ENCODE results near the gene TTI1. TPM values are rescaled to one million over a fixed set of nuclear protein-coding genes. Genes with fewer than 3 reads are reported as not detected.

The TTI1 gene
- total RNA-seq, 1 experiment from 2014 or later, result 40.3 TPM

DNA sequence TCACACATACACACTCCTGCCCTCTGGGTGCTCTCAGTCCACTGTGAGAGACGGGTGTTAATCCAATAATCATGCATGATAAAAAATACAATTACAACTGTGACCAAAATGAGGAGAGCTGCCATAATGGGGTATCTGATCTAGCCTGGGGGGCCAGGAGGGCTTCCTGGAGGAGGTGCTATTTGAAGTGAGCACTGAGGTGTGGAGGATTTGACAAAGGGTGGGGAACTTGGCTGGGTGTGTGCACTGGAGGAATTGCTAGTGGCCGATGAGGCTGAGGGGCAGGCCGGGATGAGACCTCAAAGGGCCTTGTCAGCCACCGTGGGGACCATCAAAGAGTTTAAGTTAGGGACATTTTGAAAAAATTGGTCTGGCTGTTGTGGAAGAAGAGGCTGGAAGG, 95.6 kb downstream of the TTI1 start:
- no peak for DNase-seq (ENCODE audit: low read depth)

DNA sequence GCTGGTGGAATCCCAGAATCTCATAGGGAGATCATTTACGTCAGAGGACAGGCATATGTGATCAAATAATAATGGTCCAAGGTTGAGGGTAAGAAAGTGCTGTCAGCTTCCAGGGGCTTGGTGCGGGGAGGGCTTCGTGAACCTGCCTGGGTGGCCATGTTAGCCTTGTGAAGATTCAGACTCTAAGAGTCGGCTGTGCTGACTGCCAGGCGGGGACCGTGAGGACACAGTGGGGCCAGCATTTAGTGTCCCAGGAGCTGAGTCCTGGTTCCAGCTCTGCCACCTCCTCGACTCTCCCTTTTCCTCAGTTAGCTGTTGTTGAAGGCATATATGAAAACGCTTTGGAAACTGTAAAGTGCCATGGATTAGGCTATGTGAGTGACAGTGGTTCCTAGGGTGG, 96.8 kb downstream of the TTI1 start:
- DNase-seq (ENCODE audit: low read depth), result no peak

DNA sequence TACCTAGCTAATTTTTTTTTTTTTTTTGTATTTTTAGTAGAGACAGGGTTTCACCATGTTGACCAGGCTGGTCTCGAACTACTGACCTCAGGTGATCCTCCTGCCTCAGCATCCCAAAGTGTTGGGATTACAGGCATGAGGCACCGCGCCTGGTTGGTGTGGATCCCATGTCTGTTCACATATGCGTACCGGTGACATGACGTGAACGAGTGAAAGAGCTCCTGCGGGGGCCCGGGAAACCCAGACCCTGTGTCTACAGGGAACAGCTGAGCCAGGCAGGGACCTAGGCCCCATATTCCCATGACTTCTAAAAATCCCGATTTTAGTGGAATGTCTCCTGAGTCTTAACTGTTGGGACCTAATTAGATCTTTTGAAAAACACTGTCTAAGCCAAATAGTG, 97.2 kb downstream of the TTI1 start:
- DNase-seq (ENCODE audit: low read depth), result no peak

DNA sequence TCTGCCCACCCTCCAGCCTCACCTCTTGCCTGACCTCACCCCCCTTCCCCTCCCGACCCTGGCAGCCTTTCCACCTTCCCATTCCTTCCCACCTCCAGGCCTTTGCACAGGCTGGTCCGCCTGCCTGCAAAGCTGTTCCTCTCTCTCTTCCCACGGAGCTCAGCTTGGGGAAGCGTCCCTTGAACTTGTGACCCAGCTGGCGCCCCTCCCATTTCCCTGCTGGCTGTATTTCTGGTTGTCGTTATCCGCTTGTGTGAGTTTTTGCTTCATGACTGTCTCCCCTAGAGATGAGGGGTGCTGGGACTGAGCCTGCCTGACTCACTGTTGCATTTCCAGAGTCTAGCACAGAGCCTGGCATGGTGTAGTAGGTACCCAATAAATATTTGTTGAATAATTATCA, 97.8 kb downstream of the TTI1 start:
- peak; percentile 37 for DNase-seq (ENCODE audit: low read depth)

DNA sequence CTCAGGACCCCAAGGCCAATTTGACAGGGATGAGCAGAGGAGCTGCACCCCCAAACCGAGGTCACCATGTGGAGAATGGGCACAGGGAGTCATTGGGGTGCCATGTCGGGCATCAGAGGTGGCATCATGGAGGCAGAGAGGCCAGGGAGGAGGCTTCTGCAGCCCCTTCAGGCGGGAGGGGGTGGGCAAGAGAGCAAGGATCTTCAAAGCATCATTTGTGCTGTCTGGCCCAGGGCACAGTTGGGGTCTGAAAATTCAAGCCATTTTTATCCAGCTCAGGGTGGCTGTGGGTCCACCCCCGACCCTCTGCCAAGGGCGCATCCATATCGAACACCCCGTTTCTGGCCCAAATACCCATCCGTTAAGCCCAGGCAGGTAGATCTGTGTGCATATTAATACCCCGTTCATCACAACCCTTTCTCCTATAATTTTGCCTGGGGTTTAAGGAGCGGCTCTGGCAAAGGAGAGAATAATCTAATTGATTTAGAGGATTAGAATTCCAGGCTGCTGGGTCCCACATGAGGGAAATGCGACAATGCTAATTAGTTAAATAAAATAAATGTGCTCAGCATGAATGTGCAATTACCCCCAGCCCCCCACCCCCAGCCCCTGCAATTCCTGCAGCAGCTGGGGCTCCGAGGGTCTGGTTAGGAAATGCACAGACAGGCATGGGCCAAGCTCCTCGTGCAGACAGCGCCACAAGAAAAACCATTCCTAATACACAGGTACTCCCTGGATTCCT, 98.5 kb downstream of the TTI1 start:
- no peak for DNase-seq (ENCODE audit: low read depth)

DNA sequence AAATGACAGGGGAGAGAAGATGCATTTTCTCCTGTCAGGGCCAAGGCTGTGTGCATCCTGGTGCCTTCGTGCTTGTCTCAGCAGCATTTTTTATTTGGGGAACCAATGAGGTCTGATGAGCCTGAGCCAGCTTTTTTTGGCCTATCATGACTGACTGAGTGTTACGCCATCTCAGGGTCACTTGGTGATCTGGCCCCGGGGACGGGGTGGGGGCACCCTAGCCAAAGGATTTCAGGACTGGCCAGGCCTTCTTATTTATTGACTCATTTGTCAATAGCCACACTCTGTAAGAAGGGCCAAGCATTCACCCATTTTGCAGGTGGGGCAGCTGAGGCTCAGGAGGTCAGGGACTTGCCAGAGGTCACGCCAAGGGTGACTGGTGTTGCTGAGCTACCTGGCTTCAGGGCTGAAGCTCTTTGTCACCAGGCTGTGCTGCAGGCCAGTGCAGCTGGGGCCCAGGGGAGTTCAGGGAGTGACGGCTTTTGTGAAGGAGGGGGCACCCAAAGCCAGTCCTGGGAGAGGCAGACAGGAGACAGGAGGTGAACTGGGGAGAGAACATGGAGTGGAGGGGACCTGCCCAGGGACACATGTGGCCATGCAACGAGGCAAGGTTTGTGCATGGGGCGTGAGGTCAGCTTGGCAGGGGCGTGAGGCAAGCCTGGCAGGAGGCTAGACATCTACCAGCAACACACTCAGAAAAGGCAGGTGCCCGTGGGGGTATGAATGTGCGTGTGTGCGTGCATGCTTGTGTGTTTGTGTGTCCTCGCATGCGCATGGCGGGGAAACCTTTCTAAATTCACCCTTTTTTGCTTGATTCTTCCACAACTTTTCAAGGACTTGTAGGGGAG, 99.2 kb downstream of the TTI1 start:
- DNase-seq (ENCODE audit: low read depth), result no peak

Other genes with a start within 250 kb of the TTI1 start
- 1.0 and 4.2 TPM in 2 replicates for gene VSTM2L, start 130.3 kb downstream of the TTI1 start, total RNA-seq (2014; rRNA removed; shearing (Covaris generic))
- 22.8 and 35.5 TPM in 2 replicates for gene RPRD1B, start 290 bp upstream of the TTI1 start, total RNA-seq (2014; rRNA removed; shearing (Covaris generic))
- 76.6 and 108 TPM in 2 replicates for gene TGM2, start 131.8 kb upstream of the TTI1 start, total RNA-seq (2014; rRNA removed; shearing (Covaris generic))
- gene KIAA1755, start 227.3 kb upstream of the TTI1 start, total RNA-seq (2014; rRNA removed; shearing (Covaris generic)), result 1.8 and 3.8 TPM in 2 replicates